B cell (primary cell): ENCODE measurements around the gene SIGLEC5. TPM values are rescaled to one million over a fixed set of nuclear protein-coding genes. Genes with fewer than 3 reads are reported as not detected.
"Not testable (repeated sequence)": the region's sequence is repeated elsewhere in the genome, so short reads cannot be mapped to it uniquely, and the experiment has no call there.

ENCODE experiments used
- ATAC-seq: fragments of 200-7000 bp; cut with Tn5 transposase; one replicate; pipeline ENCODE4 v1.10.0; 2021; ENCODE audit warnings: low read depth, mild to moderate bottlenecking, moderate number of reproducible peaks, moderate library complexity
- CTCF ChIA-PET: fragments of 350-600 bp; sonication (Branson Sonifier 250); formaldehyde crosslinking; loops from one replicate; lab custom pipeline; 2021; ENCODE audit warnings: antibody characterized with exemption, inconsistent platforms; lab: Charles Lee
- POLR2A ChIA-PET: fragments of 350-600 bp; sonication (Branson Sonifier 250); formaldehyde crosslinking; loops from one replicate; lab custom pipeline; 2021; ENCODE audit warnings: antibody characterized with exemption; lab: Charles Lee
- DNase-seq: peaks from one replicate; pipeline ENCODE4 v3.0.0; 2013
- H2AFZ ChIP-seq: 2 replicates; pipeline ENCODE4 v1.6.1; 2012; ENCODE audit warnings: mild to moderate bottlenecking, low read depth, low read length; ENCODE audit not compliant: insufficient read depth, poor library complexity, severe bottlenecking
- H3K27ac ChIP-seq, 2 donors: 1 replicate in 1 of 2; 2 replicates in 1 of 2; pipeline ENCODE4 v1.5.1; 2012 to 2013; ENCODE audit warnings: low read length in 2 of 2, mild to moderate bottlenecking in 2 of 2, moderate library complexity in 1 of 2
- H3K27me3 ChIP-seq, 4 experiments: fragments of 200-600 bp in 1 of 4; sonication (generic) in 1 of 4; replicated peaks in 1 of 4; 1 replicate in 2 of 4; 2 replicates in 2 of 4; pipeline versions ENCODE4 v1.6.1 to v1.7.0; 2013 to 2016; ENCODE audit warnings: low read length in 3 of 4, mild to moderate bottlenecking in 2 of 4, mixed read lengths in 1 of 4, moderate library complexity in 1 of 4; ENCODE audit not compliant: insufficient read depth in 4 of 4, control insufficient read depth in 3 of 4; ENCODE audit errors: control extremely low read depth in 1 of 4
- H3K36me3 ChIP-seq, 2 experiments: replicated peaks in 1 of 2; 1 replicate in 1 of 2; 2 replicates in 1 of 2; pipeline versions ENCODE4 v1.6.1 to v1.7.1; 2013; ENCODE audit warnings: low read length in 1 of 2; ENCODE audit not compliant: insufficient read depth in 2 of 2, control insufficient read depth in 1 of 2; ENCODE audit errors: control extremely low read depth in 1 of 2, extremely low read depth in 1 of 2
- H3K4me1 ChIP-seq, 2 donors: fragments of 200-600 bp in 1 of 2; sonication (generic) in 1 of 2; 1 replicate in 1 of 2; 2 replicates in 1 of 2; pipeline versions ENCODE4 v1.5.1 to v1.6.1; 2013 to 2017; ENCODE audit warnings: low read length in 2 of 2; ENCODE audit not compliant: control insufficient read depth in 2 of 2, insufficient read depth in 2 of 2
- H3K4me2 ChIP-seq: replicated peaks from 2 replicates; pipeline ENCODE3; 2012; ENCODE audit warnings: mild to moderate bottlenecking, low read depth, low read length; ENCODE audit not compliant: poor library complexity, severe bottlenecking
- H3K4me3 ChIP-seq, 5 experiments: fragments of 200-600 bp in 1 of 5; sonication (generic) in 1 of 5; 1 replicate in 3 of 5; 2 replicates in 2 of 5; pipeline versions ENCODE4 v1.5.1 to v1.7.0; 2011 to 2016; ENCODE audit warnings: low read length in 4 of 5, mild to moderate bottlenecking in 4 of 5, low read depth in 2 of 5, control low read depth in 1 of 5, moderate library complexity in 1 of 5; ENCODE audit not compliant: insufficient read depth in 1 of 5; ENCODE audit errors: control extremely low read depth in 1 of 5, extremely low read depth in 1 of 5
- H3K79me2 ChIP-seq: fragments of 200-600 bp; sonication (generic); one replicate; pipeline ENCODE4 v1.6.0; 2016; ENCODE audit warnings: low read length; ENCODE audit not compliant: control insufficient read depth, insufficient read depth
- H3K9ac ChIP-seq: fragments of 200-600 bp; sonication (generic); 2 replicates; pipeline ENCODE4 v1.6.1; 2017; ENCODE audit warnings: mild to moderate bottlenecking, low read length, moderate library complexity
- H3K9me3 ChIP-seq, 3 donors: one replicate each; pipeline versions ENCODE4 v1.6.1 to v1.7.1; 2013; ENCODE audit warnings: low read length in 2 of 3; ENCODE audit not compliant: control insufficient read depth in 2 of 3, insufficient read depth in 1 of 3; ENCODE audit errors: control extremely low read depth in 1 of 3
- H4K20me1 ChIP-seq: 2 replicates; pipeline ENCODE4 v1.6.0; 2012; ENCODE audit warnings: mild to moderate bottlenecking, low read length; ENCODE audit not compliant: insufficient read depth, control insufficient read depth, poor library complexity, severe bottlenecking
- H3K27ac Mint-ChIP-seq: one replicate; pipeline ENCODE4 v1.8.0; 2021; ENCODE audit warnings: mixed read lengths
- H3K27me3 Mint-ChIP-seq: one replicate; pipeline ENCODE4 v1.8.0; 2021; ENCODE audit warnings: mixed read lengths
- H3K4me1 Mint-ChIP-seq: one replicate; pipeline ENCODE4 v1.8.0; 2021; ENCODE audit warnings: mixed read lengths
- H3K4me3 Mint-ChIP-seq: one replicate; pipeline ENCODE4 v1.8.0; 2021; ENCODE audit warnings: mixed read lengths
- H3K9me3 Mint-ChIP-seq: one replicate; pipeline ENCODE4 v1.8.0; 2022; ENCODE audit warnings: mixed read lengths; ENCODE audit not compliant: insufficient read depth
- CTCF ChIP-seq: fragments of 200-600 bp; IDR thresholded peaks from one replicate; pipeline ENCODE4 v1.8.0; 2022; ENCODE audit warnings: antibody characterized with exemption, mild to moderate bottlenecking
- EZH2 ChIP-seq: IDR thresholded peaks from 2 replicates; pipeline ENCODE4 v1.6.1; 2012; ENCODE audit warnings: borderline replicate concordance, low read depth, mild to moderate bottlenecking, moderate library complexity, low read length; ENCODE audit not compliant: insufficient read depth, poor library complexity, severe bottlenecking
- WGBS: methylation state at CpG from one replicate; pipeline ENCODE4 v1.1.5; 2013; ENCODE audit warnings: missing lambda C conversion rate; ENCODE audit not compliant: insufficient coverage; 5-methylcytosine and 5-hydroxymethylcytosine counted together
- intact Hi-C: fragments of 100-400 bp; cut with micrococcal nuclease; formaldehyde crosslinking; loops from one replicate; pipeline ENCODE4 v1.10.0; 2022
- polyA plus RNA-seq: library from polyadenylated mRNA; depleted of rRNA; stranded (reverse); fragments of >200 nt; gene quantifications from 2 replicates; pipeline ENCODE4 v1.2.3, GENCODE V29; 2012
- total RNA-seq, 2 donors: library from RNA; stranded (reverse); fragments of 120-200 nt in 1 of 2; gene quantifications; 1 replicate in 1 of 2; 2 replicates in 1 of 2; pipeline versions ENCODE4 v1.2.3 to v1.2.4, GENCODE V29; 2013 to 2022

The SIGLEC5 gene
- total and polyA plus RNA-seq, 2 donors (not counting 1 experiment from before 2014, with no cell fraction given), result 0.84 TPM; not detected in 1

GRCh38 chr19:51651216-51651846 lies 21.1 kb upstream of the SIGLEC5 start:
- Histone ChIP-seq H3K27ac (peak overlapping the region; percentile 70 to 87), H4K20me1 (no peaks in the 10 kb centered on the region), H3K4me2 (peak overlapping the region; percentile 60), H3K4me3 (peak overlapping the region in 1 of 5 experiments; percentile 12), H3K9ac (peak overlapping the region; percentile 8), H3K36me3 (no peaks in the 10 kb centered on the region), H3K79me2 (peaks cover 4% of the 10 kb centered on the region), H3K4me1 (peaks cover 43 to 50% of the 10 kb centered on the region in 2 donors), H3K9me3 (no peaks in the 10 kb centered on the region), H3K27me3 (no peaks in the 10 kb centered on the region), H2AFZ (no peak overlapping the region)
- H3K27ac Mint-ChIP-seq, result peak overlapping the region; percentile 87
- WGBS, result 33% methylated on average over 2 of the region's 7 CpGs
- ChIA-PET POLR2A (no interaction called here), CTCF (interaction anchor here (0.6 to 13.4 kb wide), 9 partner anchors 8 to 210 kb away, joined by 3 to 681 read pairs (median 5); partner anchors contain the start of gene CEACAM18)
- ATAC-seq (peak; percentile 94), DNase-seq (peak; percentile 85)
- H3K4me3 Mint-ChIP-seq, result peak overlapping the region; percentile 73
- intact Hi-C loops, result loop anchor here (2.0 to 5.0 kb wide), 2 partner anchors 45 to 119 kb away; partner anchors contain the start of gene SIGLEC6
- H3K27me3 Mint-ChIP-seq, result no peaks in the 10 kb centered on the region
- H3K9me3 Mint-ChIP-seq, result no peaks in the 10 kb centered on the region
- peaks cover 68% of the 10 kb centered on the region for H3K4me1 Mint-ChIP-seq
- TF ChIP-seq EZH2 (no peak), CTCF (no peak)

- Histone ChIP-seq H3K27me3 (no peaks in the 10 kb centered on the region), H3K4me1 (peaks cover 37 to 71% of the 10 kb centered on the region in 2 donors), H3K4me2 (peak overlapping the region; percentile 63), H3K36me3 (peaks cover 0 to 20% of the 10 kb centered on the region in 2 experiments), H3K79me2 (peaks cover 4% of the 10 kb centered on the region), H2AFZ (no peak overlapping the region), H3K9ac (peak overlapping the region; percentile 41), H3K4me3 (peak overlapping the region in 2 of 5 experiments; percentile 36 to 50), H4K20me1 (no peaks in the 10 kb centered on the region), H3K27ac (peak overlapping the region; percentile 66), H3K9me3 (no peaks in the 10 kb centered on the region)
- Mint-ChIP-seq H3K4me1 (peaks cover 64% of the 10 kb centered on the region), H3K27ac (peak overlapping the region; percentile 63), H3K4me3 (peak overlapping the region; percentile 85), H3K9me3 (no peaks in the 10 kb centered on the region), H3K27me3 (no peaks in the 10 kb centered on the region)
- ATAC-seq, result no peak
- no peak for TF ChIP-seq CTCF
- TF ChIP-seq EZH2, result no peak
- 100% methylated on average over 3 of the region's 6 CpGs for WGBS
- intact Hi-C loops, result no loop called here
- DNase-seq, result no peak
- CTCF ChIA-PET, result interaction anchor here (1.4 kb wide), 1 partner anchor 10 kb away, joined by 12 read pairs; no protein-coding TSS in a partner anchor
- POLR2A ChIA-PET, result no interaction called here
Measured at GRCh38 chr19:51647318-51647717, 17.1 kb upstream of the SIGLEC5 start.

- Histone ChIP-seq H3K27ac (peak within 1 kb of the TSS; percentile 66), H3K9ac (peak within 1 kb of the TSS; percentile 80), H3K36me3 (peaks cover 0 to 25% of the 10 kb centered on the region in 2 experiments), H3K4me3 (peak within 1 kb of the TSS; percentile 21 to 61 (median 36)), H3K4me2 (peak within 1 kb of the TSS; percentile 73), H3K4me1 (peaks cover 31 to 68% of the 10 kb centered on the region in 2 donors)
- H3K79me2 ChIP-seq, POLR2A ChIA-PET, H3K27me3 Mint-ChIP-seq, H3K27me3 ChIP-seq, intact Hi-C loops, H2AFZ ChIP-seq, H3K9me3 ChIP-seq, ATAC-seq, H3K9me3 Mint-ChIP-seq, H4K20me1 ChIP-seq: not testable (repeated sequence)
- peak within 1 kb of the TSS; percentile 88 for H3K27ac Mint-ChIP-seq
- H3K4me3 Mint-ChIP-seq, result peak within 1 kb of the TSS; percentile 88
- DNase-seq, result peak; percentile 65
- CTCF ChIA-PET, result interaction anchor here (1.4 kb wide), 1 partner anchor 11 kb away, joined by 12 read pairs; no protein-coding TSS in a partner anchor
- peaks cover 62% of the 10 kb centered on the region for H3K4me1 Mint-ChIP-seq
- 0% methylated on average over 2 of the region's 10 CpGs for WGBS
Measured at GRCh38 chr19:51646730-51647129, 16.5 kb upstream of the SIGLEC5 start, which contains the start of gene SIGLEC14. Gene SIGLEC14, minus strand, starts transcription at chr19:51646825. Its CDS starts 66 bp downstream, at chr19:51646759.
